GM12864 (cell line): ENCODE results near the gene NMS.

Source experiments
- DNase-seq: peaks from one replicate; pipeline ENCODE4 v3.0.0-alpha.2; 2011; ENCODE audit warnings: low read depth
- H3K4me3 ChIP-seq: 2 replicates; pipeline ENCODE4 v1.5.1; 2011; ENCODE audit warnings: mild to moderate bottlenecking, low read depth, low read length, control low read depth
- CTCF ChIP-seq: IDR thresholded peaks from 2 replicates; pipeline ENCODE4 v1.5.1; 2011; ENCODE audit warnings: low read depth, mild to moderate bottlenecking, moderate library complexity, low read length, control low read depth, inconsistent platforms; ENCODE audit errors: missing control alignments

Gene NMS

GRCh38 chr2:100470182-100470581 is at the start of gene NMS:
TSS of gene NMS (plus strand) at chr2:100470482. CDS start at chr2:100470489, 7 bp downstream.
- DNase-seq, result no peak
- H3K4me3 ChIP-seq, result no peak within 1 kb of the TSS
- no peak for TF ChIP-seq CTCF

- peak; percentile 34 for TF ChIP-seq CTCF
- no peak for DNase-seq
Measured at GRCh38 chr2:100422320-100423055, 47.8 kb upstream of the NMS start.

GRCh38 chr2:100423631-100424030 is 46.7 kb upstream of the NMS start:
- no peak for TF ChIP-seq CTCF
- no peak overlapping the region for H3K4me3 ChIP-seq
- no peak for DNase-seq

More at GRCh38 chr2:100422320-100423055, 47.8 kb upstream of the NMS start:
- H3K4me3 ChIP-seq, result no peak overlapping the region

- TF ChIP-seq CTCF, result no peak
- no peak overlapping the region for H3K4me3 ChIP-seq
- DNase-seq, result no peak
Measured at GRCh38 chr2:100424277-100424875, 45.9 kb upstream of the NMS start.

GRCh38 chr2:100425107-100425506 is 45.2 kb upstream of the NMS start:
- TF ChIP-seq CTCF, result no peak
- no peak overlapping the region for H3K4me3 ChIP-seq
- no peak for DNase-seq

- DNase-seq, result no peak
- TF ChIP-seq CTCF, result no peak
- H3K4me3 ChIP-seq, result no peak overlapping the region
Measured at GRCh38 chr2:100425573-100426383, 44.5 kb upstream of the NMS start.
